ENCODE results near the gene LYRM1. TPM values are rescaled to one million over a fixed set of nuclear protein-coding genes. Genes with fewer than 3 reads are reported as not detected.

LYRM1 gene
- total and polyA plus RNA-seq, 2 donors (not counting 1 experiment from before 2014, with no cell fraction given): 54.9 to 131 TPM

- no peaks in the 10 kb centered on the region for H3K36me3 ChIP-seq (ENCODE audit: control insufficient read depth, insufficient read depth, low read length)
- TF ChIP-seq EZH2 (IDR thresholded peaks at IDR 0.05; ENCODE audit: low read length, missing control alignments) (no peak), CTCF (conservative IDR thresholded peaks at IDR 0.05 in 1 of 2, IDR thresholded peaks at IDR 0.05 in 1 of 2; ENCODE audit: low read depth in 1 of 2, low read length in 2 of 2) (no peak)
- peaks cover 59% of the 10 kb centered on the region for H3K79me2 ChIP-seq (ENCODE audit: control insufficient read depth, insufficient read depth, low read length)
- H3K27ac ChIP-seq (ENCODE audit: insufficient read depth, low read length): peak overlapping the region; percentile 99
- peak; percentile 60 to 66 for DNase-seq (ENCODE audit: low read depth in 2 of 2)
- no peaks in the 10 kb centered on the region for H3K27me3 ChIP-seq (ENCODE audit: control insufficient read depth, insufficient read depth, low read length)
- no peaks in the 10 kb centered on the region for H4K20me1 ChIP-seq (ENCODE audit: control insufficient read depth, extremely low read depth, insufficient read depth, low read length)
- H3K9me3 ChIP-seq (ENCODE audit: control insufficient read depth, insufficient read depth, low read depth, low read length): no peaks in the 10 kb centered on the region
- H3K4me1 ChIP-seq (ENCODE audit: control insufficient read depth, extremely low read depth, insufficient read depth, low read length): peaks cover 42% of the 10 kb centered on the region
- H3K4me3 ChIP-seq (replicated peaks in 1 of 4; ENCODE audit: control extremely low read depth in 1 of 4, insufficient read depth in 1 of 4, low read depth in 3 of 4, low read length in 4 of 4): peak overlapping the region; percentile 66 to 97 (median 80)
- H2AFZ ChIP-seq (ENCODE audit: low read length): no peak overlapping the region
- peak overlapping the region; percentile 98 for H3K9ac ChIP-seq (ENCODE audit: insufficient read depth, low read length)
- H3K4me2 ChIP-seq (ENCODE audit: extremely low read depth, insufficient read depth, low read length): peak overlapping the region; percentile 99
Observed at GRCh38 chr16:20901436-20902112, 1.0 kb downstream of the LYRM1 start.

- TF ChIP-seq EZH2 (IDR thresholded peaks at IDR 0.05; ENCODE audit: low read length, missing control alignments) (no peak), CTCF (conservative IDR thresholded peaks at IDR 0.05 in 1 of 2, IDR thresholded peaks at IDR 0.05 in 1 of 2; ENCODE audit: low read depth in 1 of 2, low read length in 2 of 2) (no peak)
- Histone ChIP-seq H3K36me3 (ENCODE audit: control insufficient read depth, insufficient read depth, low read length) (no peaks in the 10 kb centered on the region), H3K4me2 (ENCODE audit: extremely low read depth, insufficient read depth, low read length) (no peak overlapping the region), H3K9ac (ENCODE audit: insufficient read depth, low read length) (no peak overlapping the region), H3K4me3 (replicated peaks in 1 of 4; ENCODE audit: control extremely low read depth in 1 of 4, insufficient read depth in 1 of 4, low read depth in 3 of 4, low read length in 4 of 4) (no peak overlapping the region), H3K27me3 (ENCODE audit: control insufficient read depth, insufficient read depth, low read length) (no peaks in the 10 kb centered on the region), H3K79me2 (ENCODE audit: control insufficient read depth, insufficient read depth, low read length) (peaks cover 51% of the 10 kb centered on the region), H4K20me1 (ENCODE audit: control insufficient read depth, extremely low read depth, insufficient read depth, low read length) (no peaks in the 10 kb centered on the region), H3K9me3 (ENCODE audit: control insufficient read depth, insufficient read depth, low read depth, low read length) (no peaks in the 10 kb centered on the region), H3K4me1 (ENCODE audit: control insufficient read depth, extremely low read depth, insufficient read depth, low read length) (peaks cover 49% of the 10 kb centered on the region), H3K27ac (ENCODE audit: insufficient read depth, low read length) (peak overlapping the region; percentile 99), H2AFZ (ENCODE audit: low read length) (no peak overlapping the region)
- DNase-seq (ENCODE audit: low read depth in 2 of 2): no peak
Observed at GRCh38 chr16:20902426-20902825, 1.9 kb downstream of the LYRM1 start.

- H2AFZ ChIP-seq (ENCODE audit: low read length): no peak overlapping the region
- no peak overlapping the region for H3K9ac ChIP-seq (ENCODE audit: insufficient read depth, low read length)
- H3K9me3 ChIP-seq (ENCODE audit: control insufficient read depth, insufficient read depth, low read depth, low read length): no peaks in the 10 kb centered on the region
- H3K4me2 ChIP-seq (ENCODE audit: extremely low read depth, insufficient read depth, low read length): no peak overlapping the region
- peaks cover 47% of the 10 kb centered on the region for H3K4me1 ChIP-seq (ENCODE audit: control insufficient read depth, extremely low read depth, insufficient read depth, low read length)
- no peak for TF ChIP-seq CTCF (conservative IDR thresholded peaks at IDR 0.05 in 1 of 2, IDR thresholded peaks at IDR 0.05 in 1 of 2; ENCODE audit: low read depth in 1 of 2, low read length in 2 of 2)
- TF ChIP-seq EZH2 (IDR thresholded peaks at IDR 0.05; ENCODE audit: low read length, missing control alignments): no peak
- H3K36me3 ChIP-seq (ENCODE audit: control insufficient read depth, insufficient read depth, low read length): no peaks in the 10 kb centered on the region
- peak overlapping the region; percentile 93 for H3K27ac ChIP-seq (ENCODE audit: insufficient read depth, low read length)
- no peaks in the 10 kb centered on the region for H3K27me3 ChIP-seq (ENCODE audit: control insufficient read depth, insufficient read depth, low read length)
- no peaks in the 10 kb centered on the region for H4K20me1 ChIP-seq (ENCODE audit: control insufficient read depth, extremely low read depth, insufficient read depth, low read length)
- H3K79me2 ChIP-seq (ENCODE audit: control insufficient read depth, insufficient read depth, low read length): peaks cover 45% of the 10 kb centered on the region
- no peak overlapping the region for H3K4me3 ChIP-seq (replicated peaks in 1 of 4; ENCODE audit: control extremely low read depth in 1 of 4, insufficient read depth in 1 of 4, low read depth in 3 of 4, low read length in 4 of 4)
- no peak for DNase-seq (ENCODE audit: low read depth in 2 of 2)
Observed at GRCh38 chr16:20903116-20903898, 2.7 kb downstream of the LYRM1 start.
